B cell (primary cell): Measurements from ENCODE around the gene CRHR2.

Source experiments
- CTCF ChIP-seq: fragments of 200-600 bp; IDR thresholded peaks from one replicate; pipeline ENCODE4 v1.8.0; 2022; ENCODE audit warnings: antibody characterized with exemption, mild to moderate bottlenecking
- EZH2 ChIP-seq: IDR thresholded peaks from 2 replicates; pipeline ENCODE4 v1.6.1; 2012; ENCODE audit warnings: borderline replicate concordance, low read depth, mild to moderate bottlenecking, moderate library complexity, low read length; ENCODE audit not compliant: insufficient read depth, poor library complexity, severe bottlenecking

GRCh38 chr7:30650421-30650808 is 31.8 kb downstream of the CRHR2 start:
- no peak for TF ChIP-seq CTCF
- TF ChIP-seq EZH2, result no peak
